Activated T-cell treated with anti-CD3 and anti-CD28 coated beads for 4 hours (primary cell): ENCODE measurements around the gene ANKS6.

ENCODE experiments used
- DNase-seq: peaks from one replicate; pipeline ENCODE4 v3.0.0-alpha.2; 2020

ANKS6 gene

GRCh38 chr9:98771209-98771874 lies 25.0 kb downstream of the ANKS6 start:
- no peak for DNase-seq

DNA sequence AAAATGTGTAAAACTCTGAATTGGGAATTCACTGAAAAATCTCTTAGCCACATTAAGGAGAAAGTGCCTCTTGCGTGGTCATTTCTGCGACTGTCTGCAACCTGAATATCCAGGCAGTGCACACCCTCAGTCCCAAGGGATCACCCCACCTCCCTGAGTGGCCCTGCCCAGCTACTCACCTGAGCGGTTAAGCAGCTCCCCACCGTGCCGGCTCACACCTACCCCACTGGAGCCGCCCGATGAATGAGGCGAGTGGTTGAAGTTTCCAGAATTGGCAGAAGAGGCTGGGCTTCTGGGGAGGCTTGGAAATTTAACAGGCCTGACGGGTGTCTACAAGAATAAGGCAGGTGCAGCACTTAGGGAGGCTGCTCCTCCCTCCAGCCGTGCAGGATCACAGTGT lies 25.6 kb downstream of the ANKS6 start:
- DNase-seq = no peak

- DNase-seq = no peak
Measured at GRCh38 chr9:98768344-98768743, 28.0 kb downstream of the ANKS6 start.

- DNase-seq = no peak
Measured at GRCh38 chr9:98767915-98768314, 28.4 kb downstream of the ANKS6 start.

- DNase-seq = no peak
Measured at GRCh38 chr9:98767196-98767595, 29.2 kb downstream of the ANKS6 start.

DNA sequence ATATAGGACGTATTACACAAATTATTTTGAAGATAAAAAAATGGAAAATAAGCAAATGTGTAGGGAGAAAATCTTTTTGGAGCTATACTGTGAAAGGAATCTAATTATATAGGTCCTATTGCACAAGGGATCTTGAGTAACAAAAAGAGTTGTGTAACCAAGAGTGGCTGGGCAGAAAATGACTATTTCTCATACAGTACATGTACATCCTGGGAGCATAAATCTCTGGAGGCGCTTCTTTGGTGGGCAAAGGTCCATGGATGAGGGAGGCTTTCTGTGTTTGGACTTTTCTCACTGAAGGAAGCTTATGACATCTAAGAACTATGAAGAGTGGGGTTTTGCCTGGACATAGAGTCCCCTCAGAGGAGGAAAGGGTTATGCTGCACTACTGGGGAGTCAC lies 29.8 kb downstream of the ANKS6 start:
- DNase-seq = no peak

DNA sequence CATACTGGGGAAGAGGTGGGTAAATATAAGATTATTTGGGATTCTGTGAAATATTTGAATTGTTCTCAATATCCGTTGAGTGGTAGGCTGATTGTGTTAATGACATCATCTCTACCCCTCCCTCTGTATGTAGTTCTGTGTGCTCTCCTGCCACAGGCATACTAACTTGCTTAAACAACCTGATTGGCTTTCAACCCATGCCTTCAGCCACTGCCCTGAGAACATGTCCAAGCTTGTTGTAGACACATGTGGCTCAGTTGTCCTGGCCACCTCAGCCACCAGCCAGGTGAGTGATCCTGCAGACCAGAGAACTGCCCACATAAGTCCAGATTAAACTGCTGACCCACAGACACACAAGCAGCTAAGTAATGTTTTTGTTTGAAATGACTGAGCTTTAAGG lies 31.1 kb downstream of the ANKS6 start:
- no peak for DNase-seq

DNA sequence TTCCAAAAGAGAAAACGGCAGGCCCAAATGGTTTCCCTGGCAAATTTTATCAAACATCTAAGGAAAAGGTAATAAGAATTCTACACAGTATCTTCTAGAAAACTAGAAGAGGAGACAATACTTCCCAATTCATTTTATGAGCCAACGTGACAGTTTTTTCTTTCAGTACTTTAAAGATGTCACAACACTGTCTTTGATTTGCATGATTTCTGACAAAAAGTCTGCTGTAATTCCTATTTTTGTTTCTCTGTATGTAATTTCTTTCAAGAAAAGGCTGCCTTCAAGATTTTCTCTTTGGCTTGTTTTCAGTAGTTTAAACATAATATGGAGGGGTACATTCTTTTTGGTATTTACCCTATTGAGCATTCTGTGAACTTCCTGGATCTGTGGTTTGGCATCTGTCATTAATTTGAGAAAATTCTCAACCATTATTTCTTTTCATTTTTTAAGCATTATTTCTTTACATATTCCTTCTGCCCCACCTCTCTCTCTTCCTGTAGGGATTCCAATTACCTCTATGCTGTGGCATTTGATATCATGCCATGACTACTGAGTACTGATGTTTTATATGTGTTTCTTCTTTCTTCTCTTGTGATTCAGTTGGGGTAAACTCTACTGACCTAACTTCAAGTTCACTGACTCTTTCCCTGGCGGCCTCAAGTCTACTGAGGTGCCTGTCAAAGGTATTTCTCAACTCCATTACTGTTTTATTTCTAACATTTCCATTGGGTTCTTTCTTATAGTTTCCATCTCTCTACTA lies 32.2 kb downstream of the ANKS6 start:
- no peak for DNase-seq

GRCh38 chr9:98760231-98760630 lies 36.1 kb downstream of the ANKS6 start:
- no peak for DNase-seq

DNA sequence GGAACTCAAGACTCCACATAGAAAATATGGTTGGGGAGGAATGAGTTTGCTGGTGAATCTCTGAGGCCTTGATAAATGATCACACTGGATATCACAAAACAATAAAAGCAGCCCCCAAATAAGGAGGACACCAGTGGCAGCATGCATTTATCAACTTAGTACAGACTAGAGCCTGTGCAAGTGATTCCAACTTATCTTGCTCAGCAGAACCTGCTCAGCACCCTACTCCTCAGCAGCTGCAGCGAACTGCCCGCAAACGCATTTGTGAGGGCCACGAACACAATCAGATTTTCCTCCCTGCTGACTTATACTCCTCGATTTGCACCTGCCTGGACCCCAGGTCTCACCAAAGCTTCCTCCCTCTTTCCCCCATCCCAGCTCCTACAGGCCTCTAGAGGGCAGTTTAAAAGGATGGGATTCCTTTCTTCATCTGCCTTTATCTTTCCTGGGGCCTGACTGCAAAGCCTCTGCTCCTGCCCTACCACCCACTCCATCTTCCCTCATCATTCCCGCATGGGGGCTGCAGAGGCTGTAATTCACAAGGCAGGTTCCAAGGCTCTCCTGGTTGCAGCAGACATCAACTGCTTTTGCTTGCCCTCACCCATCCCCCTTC lies 41.2 kb downstream of the ANKS6 start:
- no peak for DNase-seq

- DNase-seq = no peak
Measured at GRCh38 chr9:98751210-98751609, 45.1 kb downstream of the ANKS6 start.

DNA sequence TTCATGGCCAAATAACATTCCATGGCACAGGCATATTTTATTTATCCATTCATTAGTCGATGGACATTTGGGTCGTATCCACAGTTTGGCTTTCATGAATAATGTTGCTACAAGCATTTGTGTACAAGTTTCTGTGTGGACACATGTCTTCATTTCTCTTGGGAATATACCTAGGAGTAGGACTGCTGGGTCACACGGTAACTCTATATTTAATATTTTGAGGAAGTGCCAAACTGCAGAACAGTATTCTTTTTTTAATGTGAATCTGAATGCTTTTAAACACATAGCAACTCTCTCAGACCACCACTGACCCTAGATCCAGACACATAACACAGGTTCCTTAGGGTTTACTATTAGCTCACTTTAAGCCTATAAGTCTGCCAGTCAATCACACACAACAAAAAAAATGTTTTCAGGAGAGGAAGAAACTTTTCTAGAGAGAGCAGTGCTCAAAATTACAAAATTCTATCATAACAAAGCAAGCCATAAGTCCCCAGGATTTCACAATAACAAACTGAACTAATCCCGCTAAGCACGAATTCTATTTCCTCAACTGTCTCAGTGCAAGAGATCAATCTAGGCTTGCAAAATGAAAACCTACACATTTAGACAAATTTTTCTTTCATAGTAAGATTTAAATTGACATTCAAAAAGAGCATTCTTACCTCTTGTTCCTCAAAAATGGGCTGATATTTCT lies 45.8 kb downstream of the ANKS6 start:
- DNase-seq = no peak

DNA sequence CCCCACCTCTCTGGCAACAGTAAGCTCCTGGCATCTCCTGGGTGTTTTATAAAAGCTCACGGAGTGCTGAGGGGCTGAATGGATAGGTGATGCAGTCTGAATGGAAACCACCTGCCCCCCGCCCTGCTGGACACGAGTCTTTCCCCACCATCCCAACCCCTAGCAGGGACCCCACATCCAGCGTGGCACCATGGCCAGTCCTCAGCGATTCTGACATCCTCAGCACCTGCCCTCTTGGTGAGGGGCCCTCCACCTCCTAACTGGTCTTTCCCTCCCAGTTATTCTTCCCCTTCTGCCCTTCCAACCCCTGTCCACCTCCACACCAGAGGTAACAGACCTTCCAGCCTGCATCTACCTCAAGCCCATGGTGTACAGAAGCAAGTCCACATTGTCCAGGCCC lies 48.9 kb downstream of the ANKS6 start:
- no peak for DNase-seq

GRCh38 chr9:98745470-98745869 lies 50.9 kb downstream of the ANKS6 start:
- no peak for DNase-seq

- DNase-seq = no peak
Measured at GRCh38 chr9:98743818-98744611, 52.3 kb downstream of the ANKS6 start.

- no peak for DNase-seq
Measured at GRCh38 chr9:98743329-98743728, 53.0 kb downstream of the ANKS6 start.

GRCh38 chr9:98742325-98743280 lies 53.8 kb downstream of the ANKS6 start:
- DNase-seq = no peak

GRCh38 chr9:98740226-98740881 lies 56.0 kb downstream of the ANKS6 start:
- DNase-seq = no peak

DNA sequence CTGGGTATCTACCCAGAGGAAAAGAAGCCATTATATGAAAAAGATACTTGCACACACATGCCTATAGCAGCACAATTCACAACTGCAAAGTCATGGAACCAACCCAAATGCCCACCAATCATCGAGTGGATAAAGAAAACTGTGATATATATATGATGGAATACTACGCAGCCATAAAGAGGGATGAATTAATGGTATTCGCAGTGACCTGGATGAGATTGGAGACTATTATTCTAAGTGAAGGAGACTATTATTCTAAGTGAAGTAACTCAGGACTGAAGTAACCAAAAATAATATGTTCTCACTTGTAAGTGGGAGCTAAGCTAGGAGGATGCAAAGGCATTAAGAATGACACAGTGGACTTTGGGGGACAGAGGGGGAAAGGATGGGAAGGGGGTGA lies 57.6 kb downstream of the ANKS6 start:
- DNase-seq = no peak

GRCh38 chr9:98736226-98736625 lies 60.1 kb downstream of the ANKS6 start:
- DNase-seq = no peak

GRCh38 chr9:98732801-98733200 lies 63.6 kb downstream of the ANKS6 start:
- DNase-seq = no peak
